ENCODE results near the gene CRACR2B. TPM values are rescaled to one million over a fixed set of nuclear protein-coding genes. Genes with fewer than 3 reads are reported as not detected.

Gene CRACR2B
- total and polyA plus RNA-seq, 2 of the 13 experiments (the other 11 are each of a cell fraction or from before 2014, with no cell fraction given), result 14.9 to 21.0 TPM

GRCh38 chr11:813456-814096 is 14.1 kb upstream of the CRACR2B start (continued):
- TF ChIP-seq ZNF883 (CRISPR knock-in tag; IDR thresholded peaks at IDR 0.05; ENCODE audit: not compliant biosample characterization), result no peak

DNA sequence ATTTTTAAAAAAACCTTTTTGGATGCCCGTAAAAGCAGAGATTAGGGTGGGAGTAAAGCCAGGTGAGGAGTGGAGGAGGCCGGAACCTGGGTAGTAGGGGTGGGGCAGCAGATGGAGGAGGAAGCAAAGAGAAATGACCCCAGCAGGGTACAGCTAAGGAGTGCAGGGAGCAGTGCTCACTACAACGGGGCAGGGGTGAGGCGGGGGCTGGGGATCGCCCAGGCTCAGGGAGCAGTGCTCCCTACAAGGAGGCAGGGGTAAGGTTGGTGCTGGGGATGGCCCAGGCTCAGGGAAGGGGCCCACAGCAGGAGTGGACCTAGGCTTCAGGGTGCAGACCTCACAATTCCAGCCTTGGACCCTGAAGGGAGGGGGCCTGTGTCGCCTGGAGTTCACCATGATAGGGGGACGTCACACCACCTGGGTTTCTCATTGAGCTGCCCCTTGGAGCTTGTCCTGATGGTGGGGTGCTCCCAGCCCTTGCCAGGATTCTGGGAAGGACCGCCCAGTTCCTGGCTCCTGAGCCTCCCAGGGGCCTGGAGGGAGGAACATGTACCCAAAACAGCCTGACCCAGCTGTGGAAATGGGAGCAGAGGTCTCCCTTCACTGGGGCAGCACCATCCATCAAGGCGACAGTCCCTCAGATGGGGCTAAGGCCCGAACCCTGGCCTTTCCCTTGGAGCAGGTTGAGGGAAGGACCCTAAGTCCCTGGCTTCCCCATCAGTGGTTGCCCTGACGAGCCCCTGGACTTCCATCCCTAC is 11.9 kb upstream of the CRACR2B start:
- in situ Hi-C loops (cut with HindIII; ENCODE audit: extremely low pct_ligation_motif_present, low pct_unique_long_range_greater_than_20kb), result no loop called here
- CTCF ChIA-PET (ENCODE audit: low intra/inter-chr PET ratio, low total read pairs), result no interaction called here
- POLR2A ChIA-PET, result interaction anchor here (0.7 to 9.2 kb wide), 4 partner anchors 10 to 136 kb away, joined by 3 to 264 read pairs (median 6); partner anchors contain the start of genes CD151, CRACR2B and PIDD1

GRCh38 chr11:816433-816779 is 11.3 kb upstream of the CRACR2B start:
- DNase-seq (ENCODE audit: low spot score), result no peak

More for the DNA sequence above, 11.9 kb upstream of the CRACR2B start:
- Histone ChIP-seq H3K27ac (ENCODE audit: extremely low read length, insufficient read depth, low read length) (no peak overlapping the region), H3K36me3 (replicated peaks in 1 of 2; ENCODE audit: control insufficient read depth in 1 of 2, insufficient read depth in 2 of 2, low read length in 2 of 2) (peaks cover 20 to 27% of the 10 kb centered on the region in 2 experiments), H3K4me2 (ENCODE audit: low read depth, low read length) (no peak overlapping the region), H3K79me2 (ENCODE audit: insufficient read depth, low read length) (peaks cover 19% of the 10 kb centered on the region), H3K27me3 (ENCODE audit: control insufficient read depth in 1 of 2, insufficient read depth in 2 of 2, low read length in 2 of 2) (no peaks in the 10 kb centered on the region; a peak in 1 of 5 replicates), H2AFZ (ENCODE audit: low read length) (no peak overlapping the region), H4K20me1 (ENCODE audit: insufficient read depth, low read length) (peaks cover 24% of the 10 kb centered on the region), H3K4me1 (ENCODE audit: insufficient read depth, low read length) (peaks cover 40% of the 10 kb centered on the region), H3K9me3 (ENCODE audit: low read length) (no peaks in the 10 kb centered on the region), H3K9ac (ENCODE audit: insufficient read depth, low read depth, low read length) (no peak overlapping the region), H3K4me3 (replicated peaks in 1 of 3; ENCODE audit: insufficient read depth in 1 of 3, low read depth in 2 of 3, low read length in 3 of 3) (no peak overlapping the region)
- intact Hi-C loops (cut with micrococcal nuclease; ENCODE audit: unreplicated experiment), result no loop called here
- BruUV-seq (replicated peaks), result no TSS peak
- DNase-seq (ENCODE audit: low spot score) (no peak), ATAC-seq (no peak), FAIRE-seq (no peak)
- TF ChIP-seq AGO2 (optimal IDR thresholded peaks at IDR 0.05; ENCODE audit: low read depth, low read length), result peak; percentile 72
- TF ChIP-seq CAMTA2 (CRISPR knock-in tag; IDR thresholded peaks at IDR 0.05; ENCODE audit: borderline replicate concordance), result no peak
- no peak for TF ChIP-seq ZNF549 (CRISPR knock-in tag; IDR thresholded peaks at IDR 0.05)
- no peak for TF ChIP-seq ADNP (CRISPR knock-in tag; IDR thresholded peaks at IDR 0.05)
- no peak for TF ChIP-seq GTF3A (CRISPR knock-in tag; conservative IDR thresholded peaks at IDR 0.05)
- 84% methylated on average over 7 of the region's 11 CpGs for WGBS (ENCODE audit: low lambda C conversion rate)

More at GRCh38 chr11:816433-816779, 11.3 kb upstream of the CRACR2B start:
- CTCF ChIA-PET (ENCODE audit: low intra/inter-chr PET ratio, low total read pairs), result no interaction called here
- ATAC-seq (no peak), FAIRE-seq (no peak)
- in situ Hi-C loops (cut with HindIII; ENCODE audit: extremely low pct_ligation_motif_present, low pct_unique_long_range_greater_than_20kb) (no loop called here), intact Hi-C loops (cut with micrococcal nuclease; ENCODE audit: unreplicated experiment) (no loop called here)
- peaks cover 19% of the 10 kb centered on the region for H3K79me2 ChIP-seq (ENCODE audit: insufficient read depth, low read length)
- no peak overlapping the region for H3K4me2 ChIP-seq (ENCODE audit: low read depth, low read length)
- peaks cover 40% of the 10 kb centered on the region for H3K4me1 ChIP-seq (ENCODE audit: insufficient read depth, low read length)
- no peak overlapping the region for H3K4me3 ChIP-seq (replicated peaks in 1 of 3; ENCODE audit: insufficient read depth in 1 of 3, low read depth in 2 of 3, low read length in 3 of 3)
- H2AFZ ChIP-seq (ENCODE audit: low read length), result no peak overlapping the region
- peaks cover 20 to 22% of the 10 kb centered on the region in 2 experiments for H3K36me3 ChIP-seq (replicated peaks in 1 of 2; ENCODE audit: control insufficient read depth in 1 of 2, insufficient read depth in 2 of 2, low read length in 2 of 2)
- peaks cover 24% of the 10 kb centered on the region for H4K20me1 ChIP-seq (ENCODE audit: insufficient read depth, low read length)
- H3K9ac ChIP-seq (ENCODE audit: insufficient read depth, low read depth, low read length), result no peak overlapping the region
- no peak overlapping the region for H3K27ac ChIP-seq (ENCODE audit: extremely low read length, insufficient read depth, low read length)
- no peaks in the 10 kb centered on the region for H3K9me3 ChIP-seq (ENCODE audit: low read length)
- no TSS peak for BruUV-seq (replicated peaks)
- H3K27me3 ChIP-seq (ENCODE audit: control insufficient read depth in 1 of 2, insufficient read depth in 2 of 2, low read length in 2 of 2), result no peaks in the 10 kb centered on the region; a peak in 1 of 5 replicates
- POLR2A ChIA-PET, result interaction anchor here (1.3 to 9.2 kb wide), 3 partner anchors 11 to 136 kb away, joined by 3 to 264 read pairs (median 7); partner anchors contain the start of genes CD151, CRACR2B and PIDD1
- TF ChIP-seq ZNF564 (CRISPR knock-in tag; IDR thresholded peaks at IDR 0.05) (no peak), MNT (IDR thresholded peaks at IDR 0.05) (peak; percentile 43)
- WGBS (ENCODE audit: low lambda C conversion rate), result 75% methylated on average over 11 of the region's 11 CpGs

All from HepG2 (cell line).